Dedifferentiated amniotic fluid mesenchymal stem cell (primary cell): Measurements from ENCODE around the gene OTOP2.
"Not testable (repeated sequence)": the region's sequence is repeated elsewhere in the genome, so short reads cannot be mapped to it uniquely, and the experiment has no call there.

Experiments
- DNase-seq: peaks from one replicate; pipeline ENCODE4 v3.0.0-alpha.2; 2016; ENCODE audit errors: extremely low spot score

Gene OTOP2

GRCh38 chr17:74900208-74900607, 23.9 kb upstream of the OTOP2 start:
- no peak for DNase-seq

GRCh38 chr17:74901353-74902135, 22.5 kb upstream of the OTOP2 start:
- DNase-seq: no peak

GRCh38 chr17:74903034-74903433, 21.0 kb upstream of the OTOP2 start:
- no peak for DNase-seq

GRCh38 chr17:74903671-74904070, 20.4 kb upstream of the OTOP2 start:
- no peak for DNase-seq

- no peak for DNase-seq
Measured at GRCh38 chr17:74904687-74905409, 19.2 kb upstream of the OTOP2 start.

- DNase-seq: not testable (repeated sequence)
Measured at GRCh38 chr17:74906214-74906793, 17.8 kb upstream of the OTOP2 start.

GRCh38 chr17:74907012-74907411, 17.1 kb upstream of the OTOP2 start:
- no peak for DNase-seq

GRCh38 chr17:74909097-74909496, 15.0 kb upstream of the OTOP2 start:
- DNase-seq: not testable (repeated sequence)

- not testable (repeated sequence) for DNase-seq
Measured at GRCh38 chr17:74911423-74911822, 12.7 kb upstream of the OTOP2 start.

- DNase-seq: no peak
Measured at GRCh38 chr17:74916136-74916850, 7.8 kb upstream of the OTOP2 start.

GRCh38 chr17:74916851-74917199, 7.2 kb upstream of the OTOP2 start:
- no peak for DNase-seq

- no peak for DNase-seq
Measured at GRCh38 chr17:74917430-74917829, 6.6 kb upstream of the OTOP2 start.

- no peak for DNase-seq
Measured at GRCh38 chr17:74918906-74919305, 5.2 kb upstream of the OTOP2 start.

- no peak for DNase-seq
Measured at GRCh38 chr17:74919440-74920305, 4.4 kb upstream of the OTOP2 start.

GRCh38 chr17:74920306-74920620, 3.8 kb upstream of the OTOP2 start:
- DNase-seq: no peak

GRCh38 chr17:74920642-74921025, 3.4 kb upstream of the OTOP2 start:
- no peak for DNase-seq

- DNase-seq: no peak
Measured at GRCh38 chr17:74921026-74921681, 2.9 kb upstream of the OTOP2 start.

GRCh38 chr17:74921769-74922168, 2.3 kb upstream of the OTOP2 start:
- no peak for DNase-seq

- no peak for DNase-seq
Measured at GRCh38 chr17:74922172-74922571, 1.9 kb upstream of the OTOP2 start.

- DNase-seq: no peak
Measured at GRCh38 chr17:74922694-74923537, 1.2 kb upstream of the OTOP2 start, which contains the start of gene USH1G. Gene USH1G (minus strand): TSS chr17:74923255. CDS start chr17:74923073, 182 bp downstream.
